ENCODE measurements around the gene SYNGR3.

GRCh38 chr16:1978476-1979120, 11.2 kb upstream of the SYNGR3 start:
- TF ChIP-seq ELF4 (IDR thresholded peaks at IDR 0.05) (no peak), ARNT (IDR thresholded peaks at IDR 0.05) (no peak), BHLHE40 (IDR thresholded peaks at IDR 0.05; ENCODE audit: borderline replicate concordance) (no peak)

Data from HEK293T (cell line).